Measurements from ENCODE around the gene AVPR1B. TPM values are rescaled to one million over a fixed set of nuclear protein-coding genes. Genes with fewer than 3 reads are reported as not detected.

The AVPR1B gene
- total RNA-seq, 1 experiment from 2014 or later = not detected

GRCh38 chr1:206112600-206113301 is 4.4 kb downstream of the AVPR1B start:
- intact Hi-C loops (cut with micrococcal nuclease; ENCODE audit: unreplicated experiment) (no loop called here), in situ Hi-C loops (cut with HindIII; ENCODE audit: low pct_unique_long_range_greater_than_20kb, low sequenced_read_pairs) (no loop called here)
- BruUV-seq (replicated peaks) = no TSS peak
- DNase-seq (ENCODE audit: low read depth, low spot score) = no peak
- no peak for TF ChIP-seq SIN3A (IDR thresholded peaks at IDR 0.05; ENCODE audit: borderline replicate concordance, insufficient read depth, low read depth, low read length)
- TF ChIP-seq POLR2AphosphoS5 (IDR thresholded peaks at IDR 0.05; ENCODE audit: low read depth, low read length) = no peak
- no peak for TF ChIP-seq CTCF (IDR thresholded peaks at IDR 0.05)
- TF ChIP-seq REST (IDR thresholded peaks at IDR 0.05; ENCODE audit: insufficient read depth in 1 of 2, low read depth in 2 of 2, low read length in 1 of 2) = no peak
- TF ChIP-seq TCF7L2 (IDR thresholded peaks at IDR 0.05; ENCODE audit: low read depth, low read length) = no peak
- ChIA-PET POLR2A (no interaction called here), CTCF (no interaction called here)
- Histone ChIP-seq H3K4me3 (ENCODE audit: low read depth in 2 of 2, low read length in 2 of 2) (no peak overlapping the region), H3K4me1 (ENCODE audit: control insufficient read depth, insufficient read depth, low read length) (peaks cover under 1% of the 10 kb centered on the region; the same call in 1 of the 2 replicates), H3K9me3 (ENCODE audit: control insufficient read depth, insufficient read depth, low read depth, low read length) (no peaks in the 10 kb centered on the region), H3K27ac (ENCODE audit: low read length) (no peak overlapping the region), H3K27me3 (ENCODE audit: control insufficient read depth, insufficient read depth, low read length) (peaks cover 5% of the 10 kb centered on the region), H3K36me3 (ENCODE audit: control insufficient read depth, insufficient read depth, low read length) (no peaks in the 10 kb centered on the region)
- no peak for ATAC-seq

- Histone ChIP-seq H3K27me3 (ENCODE audit: control insufficient read depth, insufficient read depth, low read length) (peaks cover 3% of the 10 kb centered on the region; the same call in 1 of the 2 replicates), H3K9me3 (ENCODE audit: control insufficient read depth, insufficient read depth, low read depth, low read length) (no peaks in the 10 kb centered on the region), H3K4me3 (ENCODE audit: low read depth in 2 of 2, low read length in 2 of 2) (no peak overlapping the region), H3K36me3 (ENCODE audit: control insufficient read depth, insufficient read depth, low read length) (no peaks in the 10 kb centered on the region), H3K27ac (ENCODE audit: low read length) (no peak overlapping the region), H3K4me1 (ENCODE audit: control insufficient read depth, insufficient read depth, low read length) (no peaks in the 10 kb centered on the region)
- no peak for TF ChIP-seq TCF7L2 (IDR thresholded peaks at IDR 0.05; ENCODE audit: low read depth, low read length)
- no peak for TF ChIP-seq CTCF (IDR thresholded peaks at IDR 0.05)
- no peak for TF ChIP-seq SIN3A (IDR thresholded peaks at IDR 0.05; ENCODE audit: borderline replicate concordance, insufficient read depth, low read depth, low read length)
- TF ChIP-seq REST (IDR thresholded peaks at IDR 0.05; ENCODE audit: insufficient read depth in 1 of 2, low read depth in 2 of 2, low read length in 1 of 2) = no peak
- TF ChIP-seq POLR2AphosphoS5 (IDR thresholded peaks at IDR 0.05; ENCODE audit: low read depth, low read length) = no peak
- in situ Hi-C loops (cut with HindIII; ENCODE audit: low pct_unique_long_range_greater_than_20kb, low sequenced_read_pairs) = no loop called here
- ChIA-PET CTCF (no interaction called here), POLR2A (no interaction called here)
- ATAC-seq (no peak), DNase-seq (ENCODE audit: low read depth, low spot score) (no peak)
- intact Hi-C loops (cut with micrococcal nuclease; ENCODE audit: unreplicated experiment) = no loop called here
- BruUV-seq (replicated peaks) = no TSS peak
Measured at GRCh38 chr1:206111271-206111927, 5.8 kb downstream of the AVPR1B start.
